GM15510 (cell line): ENCODE results near the gene GPR146.

Experiments used
- POLR2A ChIP-seq: IDR thresholded peaks from 3 replicates; pipeline ENCODE4 v1.6.1; 2011; ENCODE audit warnings: borderline replicate concordance; ENCODE audit not compliant: insufficient read length; ENCODE audit errors: extremely low read depth

GPR146 gene

DNA sequence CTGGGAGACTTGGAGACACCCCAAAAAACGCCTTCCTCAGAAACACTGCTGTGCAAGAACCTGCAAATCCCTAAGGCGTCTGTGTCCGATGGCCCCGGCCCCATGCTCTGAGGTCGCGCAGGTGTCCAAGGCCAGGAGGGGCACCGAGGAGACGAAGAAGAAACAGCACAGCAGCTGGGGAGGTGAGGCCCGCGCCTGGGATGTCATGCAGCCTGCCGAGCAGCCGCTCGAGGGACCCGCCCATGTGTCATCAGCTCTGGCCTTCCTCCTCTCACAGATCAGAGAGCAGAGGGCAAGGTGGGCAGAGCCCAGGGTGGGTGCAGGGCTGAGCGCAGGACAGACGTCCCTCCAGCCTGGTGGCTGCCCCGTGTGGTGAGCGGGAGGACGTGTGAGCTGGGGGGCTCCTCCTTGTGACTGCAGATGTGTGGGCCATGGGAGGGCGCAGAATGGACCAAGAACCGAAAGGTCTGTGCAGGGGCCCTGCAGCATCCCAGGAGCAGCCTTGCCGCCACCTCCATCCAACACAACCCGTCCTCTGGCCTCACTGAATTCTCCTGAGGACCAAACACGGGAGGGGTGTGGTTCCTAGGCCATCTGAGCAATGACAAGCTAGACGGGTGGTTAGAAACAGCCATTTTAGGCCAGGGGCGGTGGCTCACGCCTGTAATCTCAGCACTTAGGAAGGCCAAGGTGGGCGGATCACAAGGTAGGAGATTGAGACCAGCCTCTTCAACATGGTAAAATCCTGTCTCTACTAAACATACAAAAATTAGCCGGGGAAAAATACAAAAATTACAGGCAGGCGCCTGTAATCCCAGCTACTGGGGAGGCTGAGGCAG lies 30.5 kb downstream of the GPR146 start:
- no peak for TF ChIP-seq POLR2A

DNA sequence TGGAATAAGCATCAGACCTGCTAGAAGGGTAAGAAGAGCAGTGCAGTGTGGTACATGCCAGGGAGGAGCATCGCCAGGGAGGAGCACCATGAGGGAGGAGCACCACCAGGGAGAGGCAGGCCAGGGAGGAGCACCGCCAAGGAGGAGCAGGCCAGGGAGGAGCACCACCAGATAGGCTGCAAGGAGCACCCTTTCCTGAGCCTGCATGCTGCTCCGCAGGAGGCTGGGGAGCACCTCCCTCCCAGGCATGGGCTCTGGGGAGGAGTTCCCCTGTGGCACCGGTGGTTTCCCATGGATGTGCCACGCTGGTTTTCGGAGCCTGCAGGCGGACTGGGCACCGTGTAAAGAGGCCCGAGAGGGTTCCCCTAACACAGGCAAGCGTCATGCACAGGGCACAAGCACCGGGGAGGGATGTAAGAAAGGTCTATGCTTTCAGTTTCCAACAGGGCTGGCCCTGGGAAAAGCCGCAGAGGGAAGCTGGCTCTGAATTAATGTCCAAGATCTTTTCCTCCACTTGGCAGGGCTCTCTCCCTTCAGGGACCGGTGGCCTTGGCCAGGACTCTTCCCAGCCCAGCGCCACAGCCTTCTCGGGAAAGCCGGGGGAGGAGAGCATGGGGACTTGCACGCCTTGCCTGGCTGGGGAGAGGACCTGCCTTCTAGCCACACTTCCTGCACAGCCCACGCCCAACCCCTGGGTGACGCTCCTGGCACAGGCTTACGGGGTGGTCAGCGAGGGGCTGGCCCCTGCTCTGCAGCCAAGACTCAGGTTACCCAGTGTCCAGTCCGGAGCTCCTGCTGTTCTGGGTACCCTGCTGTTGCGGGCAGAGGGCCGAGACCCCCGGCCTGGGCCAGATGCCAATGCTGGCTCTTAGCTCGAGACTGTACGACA lies 32.1 kb downstream of the GPR146 start:
- no peak for TF ChIP-seq POLR2A

- no peak for TF ChIP-seq POLR2A
These were observed 34.2 kb downstream of the GPR146 start for GRCh38 chr7:1078519-1078918.

DNA sequence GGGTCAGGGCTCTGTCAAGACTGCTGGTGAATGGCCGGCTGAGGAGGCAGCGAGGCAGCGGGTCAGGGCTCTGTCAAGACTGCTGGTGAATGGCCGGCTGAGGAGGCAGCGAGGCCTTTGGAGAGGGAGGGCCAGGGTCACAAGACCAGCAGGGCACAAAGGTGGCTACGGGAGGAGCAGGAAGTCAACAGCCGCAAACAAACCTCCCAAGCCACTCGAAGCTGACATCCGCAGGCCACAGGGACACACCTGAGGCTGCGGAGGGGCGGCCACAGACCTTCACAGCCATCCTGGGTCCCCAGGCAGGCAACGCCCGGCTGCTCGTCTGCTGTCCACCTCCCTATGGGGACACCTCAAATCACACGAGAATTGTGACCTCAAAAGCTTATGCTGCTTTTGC lies 34.6 kb downstream of the GPR146 start:
- TF ChIP-seq POLR2A = no peak

GRCh38 chr7:1079546-1079945 lies 35.2 kb downstream of the GPR146 start:
- TF ChIP-seq POLR2A = no peak

DNA sequence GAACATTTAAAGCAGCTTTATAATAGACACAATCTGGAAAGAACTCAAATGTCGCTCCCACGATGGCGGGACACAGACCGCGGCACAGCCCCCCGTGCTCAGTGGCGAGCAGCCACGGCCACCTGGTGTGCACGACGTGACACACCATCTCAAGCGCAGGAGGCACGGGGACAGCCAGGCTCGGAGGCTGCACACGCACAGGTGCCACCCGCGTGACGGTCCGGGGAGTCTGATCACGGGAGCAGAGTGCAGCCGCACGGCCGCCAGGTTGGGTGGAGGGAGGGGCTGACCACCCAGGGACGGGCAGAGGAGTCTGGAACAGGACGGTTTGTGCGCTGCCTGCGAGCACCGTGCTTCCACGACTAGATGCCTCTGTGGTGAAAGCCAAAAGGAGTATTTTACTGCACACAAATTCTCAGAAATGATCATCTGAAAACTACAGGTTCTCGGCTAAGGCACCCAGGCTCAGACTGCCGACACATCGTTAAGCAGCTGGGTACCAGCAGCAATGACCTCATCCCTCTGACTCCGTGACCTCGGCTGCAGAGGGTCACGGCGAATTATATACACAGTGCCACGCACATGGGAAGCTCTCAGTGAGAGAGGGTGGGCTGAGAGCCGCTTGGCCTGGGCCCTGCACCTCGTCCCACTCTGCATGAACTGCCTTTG lies 36.0 kb downstream of the GPR146 start:
- no peak for TF ChIP-seq POLR2A

DNA sequence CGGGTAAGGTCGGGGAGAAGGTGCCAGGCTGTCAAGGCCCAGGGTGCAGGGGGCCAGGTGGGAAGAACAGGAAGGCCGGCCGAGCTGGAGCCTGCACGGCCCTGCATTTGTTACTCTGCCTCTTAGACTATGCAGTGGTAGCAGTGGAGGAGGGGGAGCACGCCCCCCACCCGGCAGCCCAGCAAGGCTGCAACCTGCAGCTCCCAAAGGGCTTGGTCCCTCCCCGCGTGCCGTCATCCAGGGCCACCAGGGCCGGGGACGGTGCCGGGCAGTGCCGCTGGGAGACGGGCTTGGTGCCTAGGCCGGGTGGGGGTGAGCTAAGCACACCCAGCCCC lies 36.5 kb downstream of the GPR146 start:
- no peak for TF ChIP-seq POLR2A

DNA sequence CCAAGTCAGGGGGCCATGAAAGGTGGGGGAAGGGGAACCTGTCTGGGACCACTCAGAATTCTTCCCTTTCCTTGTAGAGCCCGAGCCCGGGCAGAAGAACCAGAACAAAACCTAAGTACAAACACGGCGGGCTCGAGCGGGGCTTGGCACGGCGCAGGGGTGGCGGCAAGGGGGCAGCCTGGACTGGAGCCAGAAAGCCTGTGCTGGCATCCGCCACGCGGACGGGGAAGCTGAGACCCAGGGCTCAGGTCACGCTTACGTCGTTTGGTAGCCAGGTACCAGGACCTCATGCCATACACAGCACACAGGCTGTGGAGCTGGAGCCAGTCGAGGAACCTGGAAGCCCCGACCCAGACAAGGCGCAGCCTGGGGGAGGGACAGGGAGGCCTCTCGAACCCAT lies 37.0 kb downstream of the GPR146 start:
- TF ChIP-seq POLR2A = no peak

GRCh38 chr7:1081931-1082401 lies 37.6 kb downstream of the GPR146 start:
- TF ChIP-seq POLR2A = no peak

GRCh38 chr7:1083729-1084657 lies 39.6 kb downstream of the GPR146 start:
- no peak for TF ChIP-seq POLR2A

DNA sequence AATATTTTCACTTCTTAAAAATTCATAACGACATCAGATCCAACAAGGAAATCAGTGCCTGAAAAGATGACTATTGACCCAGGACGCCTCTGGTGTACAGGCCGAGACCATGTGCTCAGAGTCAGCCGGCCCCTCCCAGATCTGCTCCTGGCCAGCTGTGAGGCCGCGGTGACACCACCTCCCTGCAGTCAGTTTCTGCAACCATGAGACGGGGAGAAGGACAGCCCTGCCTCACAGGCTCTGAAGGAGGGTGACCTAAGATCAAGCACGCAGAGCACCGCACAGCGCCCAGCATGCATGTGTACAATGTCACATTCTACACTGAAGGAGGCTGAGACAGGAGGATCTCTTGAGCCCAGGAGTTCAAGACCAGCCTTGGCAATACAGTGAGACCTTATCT lies 40.9 kb downstream of the GPR146 start:
- no peak for TF ChIP-seq POLR2A

DNA sequence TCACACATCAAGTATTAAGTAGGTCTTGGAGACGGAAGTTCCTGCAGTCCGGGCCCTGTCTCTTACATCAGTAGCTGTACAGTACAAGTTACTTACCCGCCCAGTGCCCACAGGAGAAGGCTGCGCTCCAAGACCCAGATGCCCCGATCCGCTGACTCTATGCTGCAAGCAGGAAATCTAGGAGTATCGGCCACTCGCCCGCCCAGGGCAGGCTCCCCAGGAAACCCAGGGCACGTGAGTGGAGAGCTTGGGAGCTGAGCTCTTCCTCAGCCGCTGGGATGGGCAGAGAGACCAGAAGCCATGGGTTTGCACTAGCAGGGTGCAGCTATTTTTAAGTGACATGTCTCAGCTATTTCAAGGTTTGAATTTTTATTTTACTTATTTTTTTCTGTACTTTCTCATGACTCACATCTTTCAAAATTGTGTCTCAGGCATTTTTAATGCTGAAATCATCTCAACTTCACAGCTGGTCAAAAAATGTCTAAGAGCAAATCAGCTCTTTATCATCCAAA lies 41.6 kb downstream of the GPR146 start:
- TF ChIP-seq POLR2A = no peak

- TF ChIP-seq POLR2A = peak; percentile 11
These were observed 42.5 kb downstream of the GPR146 start for GRCh38 chr7:1086588-1087464.
